Measurements from ENCODE around the gene NXT1. TPM values are rescaled to one million over a fixed set of nuclear protein-coding genes. Genes with fewer than 3 reads are reported as not detected.

NXT1 gene
- polyA plus RNA-seq, 1 of the 3 experiments (the other 2 are of a cell fraction) = 28.2 TPM

- Histone ChIP-seq H3K36me3 (replicated peaks in 1 of 2; ENCODE audit: control insufficient read depth in 1 of 2, insufficient read depth in 2 of 2, low read length in 1 of 2) (no peaks in the 10 kb centered on the region), H3K27ac (ENCODE audit: low read depth in 2 of 2, low read length in 1 of 2) (no peak overlapping the region), H3K9me3 (no peaks in the 10 kb centered on the region), H3K9ac (no peak overlapping the region), H3F3A (replicated peaks; ENCODE audit: insufficient read depth) (no peaks in the 10 kb centered on the region), H3K4me2 (no peak overlapping the region), H2AFZ (ENCODE audit: low read depth) (no peak overlapping the region), H3K4me1 (ENCODE audit: control insufficient read depth in 1 of 2, insufficient read depth in 2 of 2, low read depth in 1 of 2, low read length in 1 of 2) (no peaks in the 10 kb centered on the region), H3K9me2 (no peaks in the 10 kb centered on the region), H3K4me3 (ENCODE audit: low read depth in 2 of 2, low read length in 1 of 2) (no peak overlapping the region), H3K27me3 (ENCODE audit: insufficient read depth) (peaks cover 85% of the 10 kb centered on the region), H3K79me2 (ENCODE audit: insufficient read depth) (no peaks in the 10 kb centered on the region), H4K20me1 (ENCODE audit: insufficient read depth) (no peaks in the 10 kb centered on the region)
- 36% methylated on average over 6 of the region's 6 CpGs for WGBS (ENCODE audit: low lambda C conversion rate)
- ChIA-PET POLR2A (no interaction called here), CTCF (no interaction called here)
- TF ChIP-seq RXRA (IDR thresholded peaks at IDR 0.05; ENCODE audit: borderline replicate concordance, low read depth) = no peak
- TF ChIP-seq TCF12 (IDR thresholded peaks at IDR 0.05) = no peak
- TF ChIP-seq TEAD4 (IDR thresholded peaks at IDR 0.05; ENCODE audit: borderline replicate concordance, insufficient read depth) = no peak
- TF ChIP-seq SMC3 (IDR thresholded peaks at IDR 0.05; ENCODE audit: low read depth, low read length) = no peak
- TF ChIP-seq NRF1 (IDR thresholded peaks at IDR 0.05; ENCODE audit: low read depth, low read length) = no peak
- no peak for DNase-seq
Measured at GRCh38 chr20:23302386-23302785, 48.2 kb upstream of the NXT1 start.

DNA sequence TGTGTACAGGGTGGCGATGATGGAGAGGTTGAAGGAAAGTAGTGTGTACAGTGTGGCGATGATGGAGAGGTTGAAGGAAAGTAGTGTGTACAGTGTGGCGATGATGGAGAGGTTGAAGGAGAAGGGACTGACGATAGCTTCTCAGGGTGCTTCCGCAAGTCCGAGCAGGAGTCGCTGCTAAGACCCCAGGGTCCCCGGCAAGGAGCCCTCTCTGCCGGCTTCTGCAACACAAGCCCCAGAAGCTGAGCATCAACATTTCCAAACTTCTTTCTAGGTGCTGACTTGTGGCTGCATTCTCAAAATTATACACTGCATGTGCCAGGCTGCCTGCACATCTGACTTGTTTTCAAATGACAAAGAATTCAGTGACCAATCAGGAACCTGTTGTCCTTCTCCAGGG is 47.8 kb upstream of the NXT1 start:
- no peaks in the 10 kb centered on the region for H3K9me3 ChIP-seq
- no peak overlapping the region for H3K4me2 ChIP-seq
- TF ChIP-seq GATA2 (CRISPR knock-in tag; IDR thresholded peaks at IDR 0.05) (no peak), EP300 (IDR thresholded peaks at IDR 0.05; ENCODE audit: borderline replicate concordance in 1 of 2, low read depth in 1 of 2, low read length in 1 of 2) (no peak), ZBTB33 (IDR thresholded peaks at IDR 0.05; ENCODE audit: borderline replicate concordance, low read depth) (no peak), YY1 (IDR thresholded peaks at IDR 0.05; ENCODE audit: low read depth) (no peak), MEF2A (IDR thresholded peaks at IDR 0.05; ENCODE audit: borderline replicate concordance, low read depth) (no peak), CHD2 (IDR thresholded peaks at IDR 0.05; ENCODE audit: low read length, partially characterized antibody) (no peak), POLR2AphosphoS5 (IDR thresholded peaks at IDR 0.05; ENCODE audit: low read depth, low read length) (no peak), SIN3A (IDR thresholded peaks at IDR 0.05; ENCODE audit: borderline replicate concordance, low read depth, low read length) (no peak), TAF1 (IDR thresholded peaks at IDR 0.05; ENCODE audit: borderline replicate concordance, low read depth, low read length) (no peak)
- TF ChIP-seq, protein P1, sequence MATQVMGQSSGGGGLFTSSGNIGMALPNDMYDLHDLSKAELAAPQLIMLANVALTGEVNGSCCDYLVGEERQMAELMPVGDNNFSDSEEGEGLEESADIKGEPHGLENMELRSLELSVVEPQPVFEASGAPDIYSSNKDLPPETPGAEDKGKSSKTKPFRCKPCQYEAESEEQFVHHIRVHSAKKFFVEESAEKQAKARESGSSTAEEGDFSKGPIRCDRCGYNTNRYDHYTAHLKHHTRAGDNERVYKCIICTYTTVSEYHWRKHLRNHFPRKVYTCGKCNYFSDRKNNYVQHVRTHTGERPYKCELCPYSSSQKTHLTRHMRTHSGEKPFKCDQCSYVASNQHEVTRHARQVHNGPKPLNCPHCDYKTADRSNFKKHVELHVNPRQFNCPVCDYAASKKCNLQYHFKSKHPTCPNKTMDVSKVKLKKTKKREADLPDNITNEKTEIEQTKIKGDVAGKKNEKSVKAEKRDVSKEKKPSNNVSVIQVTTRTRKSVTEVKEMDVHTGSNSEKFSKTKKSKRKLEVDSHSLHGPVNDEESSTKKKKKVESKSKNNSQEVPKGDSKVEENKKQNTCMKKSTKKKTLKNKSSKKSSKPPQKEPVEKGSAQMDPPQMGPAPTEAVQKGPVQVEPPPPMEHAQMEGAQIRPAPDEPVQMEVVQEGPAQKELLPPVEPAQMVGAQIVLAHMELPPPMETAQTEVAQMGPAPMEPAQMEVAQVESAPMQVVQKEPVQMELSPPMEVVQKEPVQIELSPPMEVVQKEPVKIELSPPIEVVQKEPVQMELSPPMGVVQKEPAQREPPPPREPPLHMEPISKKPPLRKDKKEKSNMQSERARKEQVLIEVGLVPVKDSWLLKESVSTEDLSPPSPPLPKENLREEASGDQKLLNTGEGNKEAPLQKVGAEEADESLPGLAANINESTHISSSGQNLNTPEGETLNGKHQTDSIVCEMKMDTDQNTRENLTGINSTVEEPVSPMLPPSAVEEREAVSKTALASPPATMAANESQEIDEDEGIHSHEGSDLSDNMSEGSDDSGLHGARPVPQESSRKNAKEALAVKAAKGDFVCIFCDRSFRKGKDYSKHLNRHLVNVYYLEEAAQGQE (IDR thresholded peaks at IDR 0.05; ENCODE audit: low read depth, low read length) = no peak
- CTCF ChIA-PET = no interaction called here
- no peaks in the 10 kb centered on the region for H3K79me2 ChIP-seq (ENCODE audit: insufficient read depth)
- H3K4me3 ChIP-seq (ENCODE audit: low read depth in 2 of 2, low read length in 1 of 2) = no peak overlapping the region
- no peaks in the 10 kb centered on the region for H3K9me2 ChIP-seq
- H3K9ac ChIP-seq = no peak overlapping the region
- H3F3A ChIP-seq (replicated peaks; ENCODE audit: insufficient read depth) = no peaks in the 10 kb centered on the region
- POLR2A ChIA-PET = no interaction called here
- H3K36me3 ChIP-seq (replicated peaks in 1 of 2; ENCODE audit: control insufficient read depth in 1 of 2, insufficient read depth in 2 of 2, low read length in 1 of 2) = no peaks in the 10 kb centered on the region
- H2AFZ ChIP-seq (ENCODE audit: low read depth) = no peak overlapping the region
- WGBS (ENCODE audit: low lambda C conversion rate) = 23% methylated on average over 9 of the region's 9 CpGs
- H4K20me1 ChIP-seq (ENCODE audit: insufficient read depth) = no peaks in the 10 kb centered on the region
- DNase-seq = no peak
- no peaks in the 10 kb centered on the region for H3K4me1 ChIP-seq (ENCODE audit: control insufficient read depth in 1 of 2, insufficient read depth in 2 of 2, low read depth in 1 of 2, low read length in 1 of 2)
- no peak overlapping the region for H3K27ac ChIP-seq (ENCODE audit: low read depth in 2 of 2, low read length in 1 of 2)
- peaks cover 84% of the 10 kb centered on the region for H3K27me3 ChIP-seq (ENCODE audit: insufficient read depth)

Measured in SK-N-SH (cell line).